Measurements from ENCODE around the gene GPRC5D. TPM values are rescaled to one million over a fixed set of nuclear protein-coding genes. Genes with fewer than 3 reads are reported as not detected.

Gene GPRC5D
- total and polyA plus RNA-seq, 9 of the 15 experiments (the other 6 are each of a cell fraction or from before 2014, with no cell fraction given), result 1.0 to 1.1 TPM; not detected in 7

DNA sequence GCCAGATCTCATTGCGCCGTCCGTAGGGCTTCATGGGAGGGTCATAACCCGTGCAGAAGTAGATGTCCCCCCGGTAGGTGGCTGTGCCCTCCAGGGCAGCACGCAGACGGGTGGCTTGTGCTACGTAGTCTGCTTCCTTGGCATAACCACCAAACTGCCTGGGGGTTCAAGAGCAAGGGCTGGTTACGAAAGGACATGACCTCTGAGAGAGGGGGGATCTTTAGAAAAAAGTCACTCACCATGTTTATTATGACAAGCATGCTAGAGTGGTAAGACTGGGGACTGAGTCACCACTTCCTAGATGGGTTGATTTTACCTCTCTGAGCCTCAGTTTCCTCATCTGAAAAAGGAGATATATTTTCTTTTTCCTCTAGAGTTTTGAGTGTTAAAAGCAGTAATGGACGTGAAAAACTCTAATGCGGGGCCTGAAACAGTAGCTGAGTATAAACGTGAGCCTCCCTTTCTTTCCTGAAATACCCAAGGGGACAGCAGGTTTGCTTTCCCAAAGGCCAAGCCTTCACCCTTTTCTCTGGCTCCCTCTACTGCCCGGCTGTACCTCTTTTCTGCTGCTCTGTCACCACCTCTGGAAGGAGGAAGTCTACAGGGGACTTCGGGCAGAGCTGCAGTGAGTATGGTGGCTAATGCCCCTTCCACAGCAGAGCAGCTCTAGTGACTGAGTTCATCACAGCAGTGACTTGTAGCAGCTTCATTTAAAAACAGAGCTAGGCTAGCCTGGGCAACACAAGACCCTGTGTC lies 23.5 kb upstream of the GPRC5D start (continued):
- no peak for TF ChIP-seq TAF7 (tag; IDR thresholded peaks at IDR 0.05)
- no peak for TF ChIP-seq SMARCA5 (IDR thresholded peaks at IDR 0.05)
- TF ChIP-seq IRF2 (CRISPR knock-in tag; IDR thresholded peaks at IDR 0.05), result no peak
- TF ChIP-seq, protein P1, sequence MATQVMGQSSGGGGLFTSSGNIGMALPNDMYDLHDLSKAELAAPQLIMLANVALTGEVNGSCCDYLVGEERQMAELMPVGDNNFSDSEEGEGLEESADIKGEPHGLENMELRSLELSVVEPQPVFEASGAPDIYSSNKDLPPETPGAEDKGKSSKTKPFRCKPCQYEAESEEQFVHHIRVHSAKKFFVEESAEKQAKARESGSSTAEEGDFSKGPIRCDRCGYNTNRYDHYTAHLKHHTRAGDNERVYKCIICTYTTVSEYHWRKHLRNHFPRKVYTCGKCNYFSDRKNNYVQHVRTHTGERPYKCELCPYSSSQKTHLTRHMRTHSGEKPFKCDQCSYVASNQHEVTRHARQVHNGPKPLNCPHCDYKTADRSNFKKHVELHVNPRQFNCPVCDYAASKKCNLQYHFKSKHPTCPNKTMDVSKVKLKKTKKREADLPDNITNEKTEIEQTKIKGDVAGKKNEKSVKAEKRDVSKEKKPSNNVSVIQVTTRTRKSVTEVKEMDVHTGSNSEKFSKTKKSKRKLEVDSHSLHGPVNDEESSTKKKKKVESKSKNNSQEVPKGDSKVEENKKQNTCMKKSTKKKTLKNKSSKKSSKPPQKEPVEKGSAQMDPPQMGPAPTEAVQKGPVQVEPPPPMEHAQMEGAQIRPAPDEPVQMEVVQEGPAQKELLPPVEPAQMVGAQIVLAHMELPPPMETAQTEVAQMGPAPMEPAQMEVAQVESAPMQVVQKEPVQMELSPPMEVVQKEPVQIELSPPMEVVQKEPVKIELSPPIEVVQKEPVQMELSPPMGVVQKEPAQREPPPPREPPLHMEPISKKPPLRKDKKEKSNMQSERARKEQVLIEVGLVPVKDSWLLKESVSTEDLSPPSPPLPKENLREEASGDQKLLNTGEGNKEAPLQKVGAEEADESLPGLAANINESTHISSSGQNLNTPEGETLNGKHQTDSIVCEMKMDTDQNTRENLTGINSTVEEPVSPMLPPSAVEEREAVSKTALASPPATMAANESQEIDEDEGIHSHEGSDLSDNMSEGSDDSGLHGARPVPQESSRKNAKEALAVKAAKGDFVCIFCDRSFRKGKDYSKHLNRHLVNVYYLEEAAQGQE (IDR thresholded peaks at IDR 0.05; ENCODE audit: borderline replicate concordance), result peak; percentile 32; the same call in 1 of the 2 replicates
- TF ChIP-seq, protein P1 (CRISPR knock-in tag; IDR thresholded peaks at IDR 0.05; ENCODE audit: low read depth), result no peak
- TF ChIP-seq, protein P2, sequence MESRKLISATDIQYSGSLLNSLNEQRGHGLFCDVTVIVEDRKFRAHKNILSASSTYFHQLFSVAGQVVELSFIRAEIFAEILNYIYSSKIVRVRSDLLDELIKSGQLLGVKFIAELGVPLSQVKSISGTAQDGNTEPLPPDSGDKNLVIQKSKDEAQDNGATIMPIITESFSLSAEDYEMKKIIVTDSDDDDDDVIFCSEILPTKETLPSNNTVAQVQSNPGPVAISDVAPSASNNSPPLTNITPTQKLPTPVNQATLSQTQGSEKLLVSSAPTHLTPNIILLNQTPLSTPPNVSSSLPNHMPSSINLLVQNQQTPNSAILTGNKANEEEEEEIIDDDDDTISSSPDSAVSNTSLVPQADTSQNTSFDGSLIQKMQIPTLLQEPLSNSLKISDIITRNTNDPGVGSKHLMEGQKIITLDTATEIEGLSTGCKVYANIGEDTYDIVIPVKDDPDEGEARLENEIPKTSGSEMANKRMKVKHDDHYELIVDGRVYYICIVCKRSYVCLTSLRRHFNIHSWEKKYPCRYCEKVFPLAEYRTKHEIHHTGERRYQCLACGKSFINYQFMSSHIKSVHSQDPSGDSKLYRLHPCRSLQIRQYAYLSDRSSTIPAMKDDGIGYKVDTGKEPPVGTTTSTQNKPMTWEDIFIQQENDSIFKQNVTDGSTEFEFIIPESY (CRISPR knock-in tag; IDR thresholded peaks at IDR 0.05), result no peak
- no peak for TF ChIP-seq ZBED1 (IDR thresholded peaks at IDR 0.05)
